GM21367 (cell line): ENCODE data around the gene CA10.

ENCODE experiments used
- ATAC-seq: cut with Tn5 transposase; IDR thresholded peaks from one replicate; pipeline ENCODE4 v1.9.1; 2021; ENCODE audit not compliant: unreplicated experiment

The CA10 gene

GRCh38 chr17:51653878-51654277, 504.6 kb downstream of the CA10 start:
- no peak for ATAC-seq

- ATAC-seq: no peak
Measured at GRCh38 chr17:51652529-51652928, 506.0 kb downstream of the CA10 start.

GRCh38 chr17:51651513-51652298, 506.8 kb downstream of the CA10 start:
- no peak for ATAC-seq

- ATAC-seq: no peak
Measured at GRCh38 chr17:51650772-51651171, 507.7 kb downstream of the CA10 start.

GRCh38 chr17:51650202-51650601, 508.3 kb downstream of the CA10 start:
- no peak for ATAC-seq

- no peak for ATAC-seq
Measured at GRCh38 chr17:51647826-51648225, 510.7 kb downstream of the CA10 start.

GRCh38 chr17:51647067-51647466, 511.4 kb downstream of the CA10 start:
- ATAC-seq: no peak

- ATAC-seq: no peak
Measured at GRCh38 chr17:51646539-51646938, 512.0 kb downstream of the CA10 start.

- no peak for ATAC-seq
Measured at GRCh38 chr17:51645056-51645455, 513.5 kb downstream of the CA10 start.

GRCh38 chr17:51643702-51644490, 514.6 kb downstream of the CA10 start:
- ATAC-seq: no peak

- no peak for ATAC-seq
Measured at GRCh38 chr17:51642029-51642428, 516.5 kb downstream of the CA10 start.

- no peak for ATAC-seq
Measured at GRCh38 chr17:51640108-51640622, 518.3 kb downstream of the CA10 start.

GRCh38 chr17:51638971-51639370, 519.5 kb downstream of the CA10 start:
- no peak for ATAC-seq

- ATAC-seq: no peak
Measured at GRCh38 chr17:51636291-51636690, 522.2 kb downstream of the CA10 start.

- ATAC-seq: no peak
Measured at GRCh38 chr17:51630101-51630671, 528.3 kb downstream of the CA10 start.

GRCh38 chr17:51629232-51629631, 529.3 kb downstream of the CA10 start:
- ATAC-seq: no peak

GRCh38 chr17:51627779-51628178, 530.7 kb downstream of the CA10 start:
- ATAC-seq: no peak

- no peak for ATAC-seq
Measured at GRCh38 chr17:51618476-51618875, 540.0 kb downstream of the CA10 start.

GRCh38 chr17:51617986-51618385, 540.5 kb downstream of the CA10 start:
- no peak for ATAC-seq

GRCh38 chr17:51613255-51613654, 545.3 kb downstream of the CA10 start:
- no peak for ATAC-seq

GRCh38 chr17:51612692-51613091, 545.8 kb downstream of the CA10 start:
- ATAC-seq: no peak

GRCh38 chr17:51611585-51611984, 546.9 kb downstream of the CA10 start:
- ATAC-seq: no peak
